ENCODE data around the gene CADM2. TPM values are rescaled to one million over a fixed set of nuclear protein-coding genes. Genes with fewer than 3 reads are reported as not detected.

The CADM2 gene
- total and polyA plus RNA-seq, 12 donors, result 0.10 to 12.6 (median 2.2) TPM

GRCh38 chr3:85185495-85185894, 226.7 kb downstream of the CADM2 start:
- no peaks in the 10 kb centered on the region for H3K36me3 ChIP-seq (replicated peaks in 1 of 2)
- H3K4me1 ChIP-seq (replicated peaks in 1 of 2), result no peaks in the 10 kb centered on the region
- DNase-seq, result no peak
- intact Hi-C loops (cut with DNase I), result no loop called here
- no peak overlapping the region for H3K4me3 ChIP-seq
- no peaks in the 10 kb centered on the region for H3K27me3 ChIP-seq
- H3K9me3 ChIP-seq (replicated peaks in 1 of 3), result no peaks in the 10 kb centered on the region
- TF ChIP-seq CTCF (IDR thresholded peaks at IDR 0.05) (no peak), POLR2A (IDR thresholded peaks at IDR 0.05) (no peak)
- H3K27ac ChIP-seq, result no peak overlapping the region
- WGBS, 4 donors, result 48 to 67% (median 63%) methylated on average over 1 of the region's 1 CpG

- no peak overlapping the region for H3K4me3 ChIP-seq
- intact Hi-C loops (cut with DNase I), result no loop called here
- H3K9me3 ChIP-seq (replicated peaks in 1 of 3), result no peaks in the 10 kb centered on the region
- H3K4me1 ChIP-seq (replicated peaks in 1 of 2), result no peaks in the 10 kb centered on the region
- WGBS, 4 donors, result 73 to 85% (median 80%) methylated on average over 3 of the region's 3 CpGs
- H3K36me3 ChIP-seq (replicated peaks in 1 of 2), result no peaks in the 10 kb centered on the region
- H3K27ac ChIP-seq, result no peak overlapping the region
- DNase-seq, result no peak
- TF ChIP-seq POLR2A (IDR thresholded peaks at IDR 0.05), result no peak
- no peak for TF ChIP-seq CTCF (IDR thresholded peaks at IDR 0.05)
- no peaks in the 10 kb centered on the region for H3K27me3 ChIP-seq
These were observed 230.9 kb downstream of the CADM2 start for GRCh38 chr3:85189731-85190130.

- Histone ChIP-seq H3K27me3 (no peaks in the 10 kb centered on the region), H3K36me3 (replicated peaks in 1 of 2) (no peaks in the 10 kb centered on the region), H3K27ac (no peak overlapping the region), H3K4me3 (no peak overlapping the region), H3K4me1 (replicated peaks in 1 of 2) (no peaks in the 10 kb centered on the region), H3K9me3 (replicated peaks in 1 of 3) (no peaks in the 10 kb centered on the region)
- DNase-seq, result no peak
- TF ChIP-seq CTCF (IDR thresholded peaks at IDR 0.05) (no peak), POLR2A (IDR thresholded peaks at IDR 0.05) (no peak)
- intact Hi-C loops (cut with DNase I), result no loop called here
- WGBS, 4 donors, result 77 to 87% (median 82%) methylated on average over 2 of the region's 2 CpGs
These were observed 234.8 kb downstream of the CADM2 start for GRCh38 chr3:85193565-85193964.

- intact Hi-C loops (cut with DNase I), result no loop called here
- WGBS, 4 donors, result 32 to 50% (median 49%) methylated on average over 1 of the region's 1 CpG
- Histone ChIP-seq H3K9me3 (replicated peaks in 1 of 3) (peaks cover 0 to 5% (median 0%) of the 10 kb centered on the region in 3 donors), H3K4me3 (no peak overlapping the region), H3K4me1 (replicated peaks in 1 of 2) (no peaks in the 10 kb centered on the region), H3K36me3 (replicated peaks in 1 of 2) (no peaks in the 10 kb centered on the region), H3K27me3 (no peaks in the 10 kb centered on the region), H3K27ac (no peak overlapping the region)
- TF ChIP-seq POLR2A (IDR thresholded peaks at IDR 0.05) (no peak), CTCF (IDR thresholded peaks at IDR 0.05) (no peak)
- DNase-seq, result no peak
These were observed 249.9 kb downstream of the CADM2 start for GRCh38 chr3:85208650-85209049.

Data from adrenal gland (tissue), 12 donors.